HEK293 (cell line): ENCODE data around the gene FCER2.

Experiments
- CTCF ChIA-PET: fragments of 350-600 bp; formaldehyde crosslinking; extraction: SDS; loops from one replicate; lab custom pipeline; 2021; ENCODE audit warnings: antibody characterized with exemption; lab: Yijun Ruan, JAX
- POLR2A ChIA-PET: fragments of 300-600 bp; formaldehyde crosslinking; extraction: SDS; loops from one replicate; lab custom pipeline; 2020; ENCODE audit warnings: antibody characterized with exemption, inconsistent platforms; lab: Yijun Ruan, JAX
- H3K27ac ChIP-seq: fragments of 200-500 bp; sonication (Bioruptor generic); 2 replicates; pipeline ENCODE4 v1.5.1; 2014; ENCODE audit warnings: low read depth, low read length, control low read depth, inconsistent platforms; ENCODE audit errors: extremely low read depth
- H3K36me3 ChIP-seq, 2 experiments: fragments of 200-500 bp in 1 of 2; sonication (Bioruptor generic) in 1 of 2; 1 replicate in 1 of 2; 2 replicates in 1 of 2; pipeline ENCODE4 v1.5.1; 2014 to 2017; ENCODE audit warnings: inconsistent platforms in 2 of 2, low read length in 2 of 2; ENCODE audit not compliant: control insufficient read depth in 2 of 2, insufficient read depth in 1 of 2
- H3K4me1 ChIP-seq: fragments of 200-500 bp; sonication (Bioruptor generic); 2 replicates; pipeline ENCODE4 v1.5.1; 2014; ENCODE audit warnings: mild to moderate bottlenecking, low read length, inconsistent platforms; ENCODE audit not compliant: control insufficient read depth, insufficient read depth
- H3K4me3 ChIP-seq: 2 replicates; pipeline ENCODE4 v1.5.1; 2011; ENCODE audit warnings: low read depth, mild to moderate bottlenecking, control low read depth, low read length, moderate library complexity
- H3K9me3 ChIP-seq: fragments of 200-500 bp; sonication (Bioruptor generic); 2 replicates; pipeline ENCODE4 v1.5.1; 2014; ENCODE audit warnings: low read depth, low read length, inconsistent platforms; ENCODE audit not compliant: control insufficient read depth, insufficient read depth
- GLI2 ChIP-seq: fragments of 450-650 bp; formaldehyde crosslinking; IDR thresholded peaks from 2 replicates; pipeline ENCODE4; 2017; ENCODE audit warnings: missing biosample characterization, missing genetic modification characterization, low read depth, borderline replicate concordance
- GLIS1 ChIP-seq: fragments of 450-650 bp; formaldehyde crosslinking; IDR thresholded peaks from 2 replicates; pipeline ENCODE4 v1.5.1; 2016; ENCODE audit warnings: missing biosample characterization, missing genetic modification characterization
- GLIS2 ChIP-seq: fragments of 450-650 bp; formaldehyde crosslinking; IDR thresholded peaks from 2 replicates; pipeline ENCODE4 v1.5.1; 2016; ENCODE audit warnings: missing biosample characterization, missing genetic modification characterization
- HOXA7 ChIP-seq: sonication (generic); formaldehyde crosslinking; IDR thresholded peaks from 2 replicates; pipeline ENCODE4 v1.8.1; 2022; ENCODE audit warnings: missing genetic modification reagents, borderline replicate concordance
- ZIC2 ChIP-seq: fragments of 450-650 bp; formaldehyde crosslinking; IDR thresholded peaks from 2 replicates; pipeline ENCODE4 v1.5.1; 2016; ENCODE audit warnings: missing biosample characterization, missing genetic modification characterization
- ZNF16 ChIP-seq: fragments of 450-650 bp; formaldehyde crosslinking; IDR thresholded peaks from 2 replicates; pipeline ENCODE4 v1.5.1; 2016; ENCODE audit warnings: low read depth, missing biosample characterization, missing genetic modification characterization
- ZNF394 ChIP-seq: fragments of 450-650 bp; formaldehyde crosslinking; IDR thresholded peaks from 2 replicates; pipeline ENCODE4 v1.5.1; 2016; ENCODE audit warnings: missing biosample characterization, missing genetic modification characterization, mild to moderate bottlenecking, moderate library complexity, borderline replicate concordance
- ZNF768 ChIP-seq: fragments of 450-650 bp; formaldehyde crosslinking; IDR thresholded peaks from 2 replicates; pipeline ENCODE4 v1.5.1; 2018; ENCODE audit warnings: missing biosample characterization, mild to moderate bottlenecking, missing genetic modification characterization
- TF ChIP-seq, protein P1 (sequence below): fragments of 450-650 bp; formaldehyde crosslinking; IDR thresholded peaks from 2 replicates; pipeline ENCODE4 v1.5.1; 2016; ENCODE audit warnings: missing biosample characterization, missing genetic modification characterization, low read depth

FCER2 gene

DNA sequence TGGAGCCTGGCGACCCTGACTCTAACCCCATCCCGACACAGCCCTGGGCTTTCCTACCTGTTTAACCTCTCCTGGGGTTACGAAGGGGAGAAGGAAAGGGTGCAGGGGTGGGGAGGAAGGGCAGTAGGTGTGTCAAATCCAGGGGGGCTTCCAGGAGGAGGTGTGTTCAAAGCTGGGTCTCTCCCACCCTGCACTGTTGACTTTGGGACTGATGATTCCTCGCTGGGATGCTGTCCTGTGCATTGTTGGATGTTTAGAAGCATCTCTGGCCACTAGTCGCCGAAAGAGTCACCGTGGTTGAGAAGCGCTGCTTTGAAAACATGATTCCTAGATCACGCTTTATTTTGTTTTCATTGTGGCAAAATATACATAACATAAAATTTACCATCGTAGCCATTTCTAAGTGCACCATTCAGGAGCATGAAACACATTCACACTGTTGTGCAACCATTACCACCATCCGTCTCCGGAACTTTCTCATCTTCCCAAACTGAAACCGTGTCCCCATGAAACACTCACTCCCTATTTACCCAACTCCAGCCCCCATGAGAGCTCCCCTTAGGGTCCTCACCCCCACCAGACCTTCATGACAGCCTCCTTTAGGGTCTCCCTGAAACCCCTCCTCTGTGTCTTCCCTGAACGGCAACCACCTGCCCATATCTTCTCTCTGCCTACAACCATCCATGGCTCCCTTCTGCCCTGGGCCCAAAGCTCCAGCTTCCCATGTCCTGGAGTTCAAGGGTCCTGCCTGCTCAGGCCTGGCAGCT, 4.4 kb upstream of the FCER2 start:
- POLR2A ChIA-PET, result no interaction called here

DNA sequence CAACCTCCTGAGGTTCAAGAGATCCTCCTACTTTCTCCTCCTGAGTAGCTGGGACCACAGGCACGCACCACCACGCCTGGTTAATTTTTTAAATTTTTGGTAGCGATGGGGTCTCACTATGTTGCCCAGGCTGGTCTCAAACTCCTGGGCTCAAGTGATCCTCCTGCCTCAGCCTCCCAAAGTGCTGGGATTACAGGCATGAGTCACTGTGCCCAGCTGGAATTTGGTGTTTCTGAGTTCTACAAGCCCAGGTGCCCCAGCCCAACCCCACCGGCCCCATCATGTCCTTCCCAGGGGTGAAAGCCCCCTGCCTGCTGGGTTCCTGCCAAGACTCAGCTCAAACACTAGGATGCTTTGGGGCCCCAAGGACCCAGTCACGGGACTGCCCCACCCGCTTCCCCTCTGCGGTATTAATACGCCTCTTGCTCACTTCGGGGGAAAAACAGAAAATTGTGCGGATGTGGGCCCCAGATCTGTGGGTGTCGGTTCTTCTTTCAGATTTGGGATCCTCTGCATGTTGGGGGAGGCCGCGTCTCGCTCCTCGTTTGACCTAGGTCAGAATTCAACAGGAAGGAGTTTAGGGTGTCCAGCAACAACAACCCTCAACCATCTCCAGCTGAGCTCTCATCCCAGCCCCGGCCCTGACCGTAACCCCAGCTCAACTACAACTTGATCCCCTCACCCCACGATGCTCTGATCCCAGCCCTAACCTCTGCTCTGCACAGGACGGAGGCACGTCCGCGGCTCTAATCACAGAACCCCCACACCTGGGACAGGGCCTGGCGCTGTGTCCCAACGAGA, 3.7 kb upstream of the FCER2 start:
- no peak overlapping the region for H3K4me3 ChIP-seq
- ChIA-PET CTCF (interaction anchor here (0.7 to 0.8 kb wide), 2 partner anchors 26 to 165 kb away, joined by 4 to 5 read pairs; no protein-coding TSS in a partner anchor), POLR2A (no interaction called here)
- H3K9me3 ChIP-seq, result no peaks in the 10 kb centered on the region
- H3K27ac ChIP-seq, result no peak overlapping the region
- H3K36me3 ChIP-seq, result no peaks in the 10 kb centered on the region
- H3K4me1 ChIP-seq, result no peaks in the 10 kb centered on the region
- TF ChIP-seq GLIS1 (tag by site-specific recombination) (no peak), ZIC2 (peak; percentile 75)

More for the DNA sequence above, 4.4 kb upstream of the FCER2 start:
- Histone ChIP-seq H3K4me1 (no peaks in the 10 kb centered on the region), H3K27ac (no peak overlapping the region), H3K36me3 (no peaks in the 10 kb centered on the region), H3K9me3 (no peaks in the 10 kb centered on the region), H3K4me3 (no peak overlapping the region)
- TF ChIP-seq, protein P1, sequence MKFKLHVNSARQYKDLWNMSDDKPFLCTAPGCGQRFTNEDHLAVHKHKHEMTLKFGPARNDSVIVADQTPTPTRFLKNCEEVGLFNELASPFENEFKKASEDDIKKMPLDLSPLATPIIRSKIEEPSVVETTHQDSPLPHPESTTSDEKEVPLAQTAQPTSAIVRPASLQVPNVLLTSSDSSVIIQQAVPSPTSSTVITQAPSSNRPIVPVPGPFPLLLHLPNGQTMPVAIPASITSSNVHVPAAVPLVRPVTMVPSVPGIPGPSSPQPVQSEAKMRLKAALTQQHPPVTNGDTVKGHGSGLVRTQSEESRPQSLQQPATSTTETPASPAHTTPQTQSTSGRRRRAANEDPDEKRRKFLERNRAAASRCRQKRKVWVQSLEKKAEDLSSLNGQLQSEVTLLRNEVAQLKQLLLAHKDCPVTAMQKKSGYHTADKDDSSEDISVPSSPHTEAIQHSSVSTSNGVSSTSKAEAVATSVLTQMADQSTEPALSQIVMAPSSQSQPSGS (tag by site-specific recombination), result no peak
- TF ChIP-seq ZNF16 (tag by site-specific recombination), result peak; percentile 92
- CTCF ChIA-PET, result interaction anchor here (0.6 kb wide), 1 partner anchor 20 kb away, joined by 3 read pairs; no protein-coding TSS in a partner anchor

DNA sequence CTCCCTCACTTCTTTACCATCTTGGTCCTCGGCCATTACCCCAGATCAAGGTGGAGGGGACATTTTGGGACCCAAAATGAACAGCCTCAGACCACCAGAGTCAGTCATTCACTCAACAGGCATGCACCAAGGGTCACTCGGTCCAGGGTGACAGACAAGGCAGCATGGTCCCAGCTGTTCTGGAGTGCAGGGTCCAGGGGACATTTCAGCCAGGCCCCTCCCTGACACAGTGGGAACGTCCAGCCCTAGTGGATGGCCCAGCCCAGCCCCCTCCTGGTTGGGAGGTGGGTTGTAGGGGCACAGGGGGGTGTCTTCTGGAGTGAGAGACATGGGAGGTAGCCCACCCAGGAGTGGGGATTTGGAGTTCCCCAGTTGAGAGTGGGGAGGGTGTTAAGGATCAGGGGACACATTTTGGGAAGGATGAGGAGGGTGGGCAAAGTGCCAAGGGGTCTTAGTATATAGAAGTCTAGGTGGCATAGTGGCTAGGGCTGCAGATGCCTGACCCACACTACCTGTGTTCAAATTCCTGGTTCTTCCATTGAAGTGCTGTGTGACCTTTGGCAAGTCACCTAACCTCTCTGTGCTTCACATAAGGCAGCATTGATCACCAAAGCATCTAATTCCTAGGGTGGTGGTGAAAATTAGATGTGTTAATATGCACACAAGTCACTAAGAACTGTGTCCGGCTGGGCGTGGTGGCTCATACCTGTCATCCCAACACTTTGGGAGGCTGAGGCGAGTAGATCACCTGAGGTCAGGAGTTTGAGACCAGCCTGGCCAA, 2.5 kb upstream of the FCER2 start:
- ChIA-PET POLR2A (no interaction called here), CTCF (interaction anchor here (0.7 kb wide), 1 partner anchor 166 kb away, joined by 4 read pairs; no protein-coding TSS in a partner anchor)
- H3K9me3 ChIP-seq, result no peaks in the 10 kb centered on the region
- TF ChIP-seq ZNF768 (tag by site-specific recombination) (peak; percentile 91; the same call in 1 of the 2 replicates), GLI2 (tag by site-specific recombination) (no peak)
- no peak overlapping the region for H3K27ac ChIP-seq
- H3K4me3 ChIP-seq, result no peak overlapping the region
- H3K4me1 ChIP-seq, result no peaks in the 10 kb centered on the region
- H3K36me3 ChIP-seq, result no peaks in the 10 kb centered on the region

DNA sequence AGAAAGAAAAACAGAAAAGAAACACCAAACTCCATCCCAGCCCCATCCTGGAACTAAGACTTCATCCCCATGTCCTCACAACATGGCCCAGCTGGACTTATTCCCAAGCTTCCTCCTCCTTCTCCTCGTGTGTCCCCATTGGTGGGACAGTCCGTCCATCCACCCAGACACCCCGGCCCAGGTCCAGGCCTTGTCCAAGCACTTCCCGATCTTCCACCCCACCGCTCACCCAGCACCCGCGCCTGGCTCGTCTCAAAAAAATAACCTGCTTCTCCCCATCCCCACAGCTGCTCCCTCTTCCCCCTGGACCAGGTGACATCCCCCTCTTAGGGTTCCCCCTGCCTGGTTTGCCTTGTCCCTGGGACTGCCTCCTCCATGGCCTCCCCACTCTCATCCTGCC, 1.4 kb upstream of the FCER2 start:
- no peaks in the 10 kb centered on the region for H3K36me3 ChIP-seq
- POLR2A ChIA-PET, result no interaction called here
- no peaks in the 10 kb centered on the region for H3K4me1 ChIP-seq
- peak; percentile 77; the same call in 1 of the 2 replicates for TF ChIP-seq ZNF394 (tag by site-specific recombination)
- no peak for TF ChIP-seq HOXA7 (CRISPR knock-in tag)
- peak; percentile 27; the same call in 1 of the 2 replicates for TF ChIP-seq GLIS2 (tag by site-specific recombination)
- CTCF ChIA-PET, result interaction anchor here (1.3 kb wide), 1 partner anchor 96 kb away, joined by 4 read pairs; no protein-coding TSS in a partner anchor
- no peaks in the 10 kb centered on the region for H3K9me3 ChIP-seq
- H3K27ac ChIP-seq, result no peak overlapping the region
- no peak overlapping the region for H3K4me3 ChIP-seq
